Measurements from ENCODE around the gene PTPN3.
"Not testable (repeated sequence)": the region's sequence is repeated elsewhere in the genome, so short reads cannot be mapped to it uniquely, and the experiment has no call there.

PTPN3 gene

DNA sequence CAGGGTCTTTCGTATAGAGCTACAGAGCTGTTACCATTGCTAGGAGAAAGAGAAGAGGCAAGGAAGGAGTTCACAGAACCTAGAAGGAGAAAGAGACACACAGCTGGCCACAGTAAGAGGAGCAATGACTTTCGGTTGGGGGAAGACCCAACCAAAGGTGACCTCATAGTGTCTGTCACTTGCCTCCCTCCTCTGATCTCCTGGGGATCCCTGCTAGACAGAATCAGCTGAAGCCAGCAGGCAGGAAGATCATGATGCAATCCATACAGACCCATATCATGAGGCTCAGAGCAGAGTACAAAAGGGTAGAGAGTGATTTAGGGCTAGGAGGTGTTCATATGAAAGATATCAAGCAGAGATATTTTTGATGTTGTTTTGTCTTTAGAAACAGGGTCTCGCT is 151.2 kb downstream of the PTPN3 start:
- no peak for DNase-seq (ENCODE audit: low read depth in 2 of 2)

DNA sequence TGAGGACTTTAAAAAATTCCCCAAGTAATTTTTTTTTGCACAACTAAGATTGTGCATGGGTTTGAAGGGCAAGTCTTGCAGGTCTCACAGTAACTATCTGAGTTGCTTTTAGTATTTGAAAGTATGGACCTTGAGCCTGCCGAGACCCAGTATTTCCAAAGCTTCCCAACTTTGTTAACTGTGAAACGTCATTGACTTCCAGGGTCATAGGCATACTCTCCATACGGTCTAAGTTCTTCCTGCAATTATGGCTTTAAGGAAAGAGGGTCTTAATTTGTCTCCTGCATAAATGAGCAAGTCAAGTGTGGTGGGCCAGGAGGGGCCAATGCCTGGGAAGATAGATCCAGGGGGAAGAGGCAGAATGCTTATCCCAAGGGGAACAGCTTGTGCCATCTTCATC is 153.2 kb downstream of the PTPN3 start:
- DNase-seq (ENCODE audit: low read depth in 2 of 2): no peak

DNA sequence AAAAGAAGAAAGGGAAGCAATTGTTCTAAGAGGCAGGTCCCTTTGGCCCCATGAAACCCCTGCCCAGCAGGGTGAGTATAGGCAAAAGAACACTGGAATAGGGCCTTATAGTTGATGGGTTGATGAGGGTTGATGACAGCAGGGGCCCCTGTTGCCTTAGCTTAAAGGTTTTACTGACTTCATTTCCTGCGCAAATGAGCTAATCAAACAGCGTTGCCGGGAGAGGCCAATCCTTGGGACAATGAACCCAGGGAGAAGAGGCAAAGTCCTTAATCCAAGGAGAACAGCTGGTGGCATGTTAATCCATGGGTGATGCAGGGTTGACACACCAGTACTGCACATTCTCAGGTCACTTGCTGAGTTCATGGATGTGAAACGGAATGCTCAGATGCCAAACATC is 155.2 kb downstream of the PTPN3 start:
- DNase-seq (ENCODE audit: low read depth in 2 of 2): no peak

DNA sequence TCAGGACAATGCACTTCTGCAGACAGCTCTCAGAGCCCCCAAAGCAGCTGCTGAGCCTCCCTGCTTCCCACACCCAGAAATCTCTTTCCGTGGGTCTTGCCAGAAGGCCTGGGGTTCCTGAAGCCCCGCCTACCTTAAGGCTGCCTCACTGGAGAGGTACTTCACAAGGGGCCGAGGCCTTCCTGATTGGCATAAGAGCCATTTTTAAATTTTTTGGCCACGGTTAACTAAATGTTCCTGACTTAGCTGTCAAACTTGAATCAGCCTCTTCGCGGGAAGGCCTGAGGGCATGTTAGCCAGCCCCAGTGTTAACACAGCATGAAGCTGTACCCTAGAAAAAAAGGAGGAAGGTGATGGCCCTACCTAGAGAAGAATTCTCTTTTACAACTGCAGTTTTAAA is 156.5 kb downstream of the PTPN3 start:
- DNase-seq (ENCODE audit: low read depth in 2 of 2): no peak

DNA sequence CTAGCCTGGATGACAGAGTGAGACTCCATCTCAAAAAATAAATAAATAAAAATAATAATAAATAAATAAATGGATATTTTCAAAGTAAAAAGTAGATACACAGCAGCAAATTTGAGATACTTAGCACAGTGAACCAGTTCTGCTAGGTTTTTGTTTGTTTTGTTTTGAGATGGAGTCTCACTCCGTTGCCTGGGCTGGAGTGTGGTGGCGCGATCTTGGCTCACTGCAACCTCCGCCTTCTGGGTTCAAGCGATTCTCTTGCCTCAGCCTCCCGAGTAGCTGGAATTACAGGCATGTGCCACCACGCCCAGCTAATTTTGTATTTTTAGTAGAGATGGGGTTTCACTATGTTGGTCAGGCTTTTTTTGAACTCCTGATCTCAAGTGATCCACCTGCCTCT is 157.1 kb downstream of the PTPN3 start:
- not testable (repeated sequence) for DNase-seq (ENCODE audit: low read depth in 2 of 2)

DNA sequence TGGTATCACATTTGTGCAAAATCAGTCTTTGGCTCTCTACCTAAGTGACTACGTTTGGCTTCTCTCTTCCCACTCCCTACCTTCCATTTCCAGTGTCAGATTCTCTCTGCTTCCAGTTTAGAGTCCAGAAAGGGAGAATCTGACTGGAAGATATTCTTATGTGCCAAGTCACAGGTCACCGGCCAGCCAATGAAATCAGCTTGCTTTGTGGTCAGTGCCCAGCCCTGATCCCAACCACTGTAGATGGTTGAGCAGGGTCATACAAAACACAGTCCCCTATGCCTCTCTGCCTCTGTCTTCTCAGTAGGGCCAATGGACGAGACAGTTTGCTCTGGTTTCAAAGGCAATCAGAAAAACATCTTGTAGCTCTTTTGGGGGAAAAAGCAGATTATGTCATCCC is 161.7 kb downstream of the PTPN3 start:
- DNase-seq (ENCODE audit: low read depth in 2 of 2): no peak

DNA sequence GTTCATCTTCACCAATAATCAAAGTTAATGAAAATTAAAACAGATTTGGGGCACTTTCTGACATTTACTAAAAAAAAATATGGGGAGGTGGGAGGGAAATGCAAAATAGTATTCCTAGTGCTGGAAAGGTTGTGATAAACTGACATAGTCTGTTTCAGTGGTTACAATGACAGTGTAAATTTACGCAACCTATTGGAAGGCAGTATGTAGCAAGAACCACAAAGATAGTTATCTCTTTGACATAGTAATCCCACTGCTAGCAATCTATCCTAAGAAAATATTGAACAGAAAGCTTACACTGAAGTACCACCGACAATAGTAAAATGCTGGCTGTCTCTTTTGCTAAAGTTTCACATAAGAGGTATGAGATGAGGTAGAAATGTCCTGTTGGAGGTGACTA is 162.2 kb downstream of the PTPN3 start:
- no peak for DNase-seq (ENCODE audit: low read depth in 2 of 2)

DNA sequence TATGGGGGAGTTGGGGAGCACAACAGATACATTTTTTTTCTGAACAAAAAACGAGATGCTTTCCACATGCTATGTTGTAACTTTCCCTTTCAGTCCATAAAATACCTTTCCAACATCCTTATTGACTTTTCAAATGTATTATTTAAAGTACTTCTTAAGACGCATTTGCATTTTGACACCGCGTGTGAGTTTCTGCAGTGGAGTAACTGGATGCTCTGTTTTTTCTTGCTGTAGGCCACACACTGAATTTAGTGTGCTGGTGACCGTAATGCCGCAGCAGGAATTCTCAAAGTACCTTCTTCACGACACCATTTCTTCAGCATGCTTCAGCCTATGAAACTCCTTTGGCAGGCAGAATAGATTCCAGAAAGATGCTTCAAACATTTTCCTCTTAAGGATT is 163.0 kb downstream of the PTPN3 start:
- DNase-seq (ENCODE audit: low read depth in 2 of 2): no peak

DNA sequence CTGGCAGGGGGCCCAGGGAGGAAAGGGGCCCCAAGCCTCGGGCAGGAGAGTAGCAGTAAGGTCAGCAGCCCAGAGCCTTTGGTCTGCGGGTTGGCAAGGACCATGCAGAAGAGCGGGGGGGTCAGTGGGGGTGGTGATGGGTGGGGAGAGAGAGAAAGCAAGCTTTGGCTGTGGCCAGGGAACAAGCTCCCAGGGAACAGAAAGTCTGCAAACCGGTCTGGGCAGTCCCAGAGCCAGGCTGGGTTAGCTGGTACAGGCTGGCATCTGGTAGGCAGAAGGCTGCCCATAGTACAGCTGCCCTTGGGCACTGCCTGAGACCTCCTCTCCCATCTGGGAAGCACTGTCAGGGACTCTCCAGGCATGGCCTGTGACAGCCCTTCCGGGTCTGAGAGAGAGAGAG is 166.8 kb downstream of the PTPN3 start:
- DNase-seq (ENCODE audit: low read depth in 2 of 2): no peak

DNA sequence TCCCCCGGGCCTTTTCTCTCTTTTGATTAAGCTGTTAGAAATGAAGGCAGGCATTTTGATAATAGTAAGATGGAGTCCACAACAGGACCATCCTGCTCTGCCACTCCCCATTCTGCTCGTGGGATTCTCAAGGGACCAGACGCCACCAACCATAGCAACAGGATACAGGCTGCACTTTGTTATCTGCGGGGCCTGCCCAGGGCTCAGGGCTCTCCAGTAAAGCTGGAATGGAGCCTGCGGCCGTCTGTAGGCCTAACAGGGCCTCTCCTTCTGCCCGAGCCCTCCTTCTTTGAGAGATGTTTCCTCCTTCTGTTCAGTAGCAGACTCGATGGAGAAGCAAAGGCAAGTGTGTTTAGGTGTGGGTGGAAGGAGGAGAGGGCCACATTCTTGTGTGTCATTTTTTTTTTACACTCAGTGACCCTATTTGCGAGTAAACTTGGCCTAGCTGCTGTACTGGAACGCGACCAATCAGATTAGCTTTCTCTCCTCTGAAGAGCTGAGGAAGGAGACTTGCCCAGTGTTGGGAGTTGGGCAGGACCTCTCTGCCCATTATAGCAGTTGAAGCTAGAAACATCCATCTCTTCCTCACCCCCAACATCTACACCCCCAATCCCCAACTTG is 168.4 kb downstream of the PTPN3 start:
- DNase-seq (ENCODE audit: low read depth in 2 of 2): no peak

DNA sequence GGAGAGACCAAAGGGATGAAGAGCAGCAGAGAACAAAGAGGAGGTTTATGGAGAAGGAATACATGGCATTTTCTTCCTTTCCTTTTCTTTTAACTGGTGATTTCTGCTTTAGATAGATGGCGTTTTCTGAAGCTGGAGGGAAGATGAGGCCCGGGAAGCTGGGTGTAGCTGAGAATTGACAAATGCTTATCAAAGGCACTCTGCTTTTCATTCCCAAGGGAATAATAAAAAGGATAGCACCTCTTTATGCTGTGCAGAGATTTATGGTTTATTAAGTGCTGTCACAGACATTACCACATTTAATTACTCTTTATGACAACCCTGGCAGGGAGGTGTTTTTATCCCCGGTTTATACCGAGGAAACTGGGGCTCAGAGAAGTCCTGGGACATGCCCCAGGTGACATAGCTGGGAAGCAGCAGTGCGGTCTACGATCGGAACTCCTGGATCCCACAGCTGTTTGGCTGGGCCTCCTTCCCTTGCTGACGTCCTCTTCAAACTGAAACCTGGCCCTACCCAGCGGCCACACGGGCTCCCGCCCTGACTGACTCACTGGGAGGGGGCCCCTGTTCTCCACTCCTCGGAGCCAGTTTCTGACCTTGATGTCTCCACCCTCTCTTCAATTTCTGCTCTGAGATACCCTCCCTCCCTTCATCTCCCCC is 169.0 kb downstream of the PTPN3 start:
- no peak for DNase-seq (ENCODE audit: low read depth in 2 of 2)
